ENCODE results near the gene PIP5KL1.

GRCh38 chr9:127934986-127935385 lies 4.4 kb upstream of the PIP5KL1 start:
- TF ChIP-seq CTCF (IDR thresholded peaks at IDR 0.05), result no peak
- TF ChIP-seq POLR2A (IDR thresholded peaks at IDR 0.05), result no peak

Data from ovary (tissue), 3 donors.